ENCODE measurements around the gene LARGE1. TPM values are rescaled to one million over a fixed set of nuclear protein-coding genes. Genes with fewer than 3 reads are reported as not detected.

Gene LARGE1
- total RNA-seq, 2 donors from 2014 or later, result 29.5 to 42.1 TPM

GRCh38 chr22:33747576-33748180, 172.6 kb downstream of the LARGE1 start:
- H3K4me1 ChIP-seq (ENCODE audit: control insufficient read depth in 1 of 2, low read depth in 2 of 2), result no peaks in the 10 kb centered on the region
- no peak for TF ChIP-seq CTCF (IDR thresholded peaks at IDR 0.05)
- no peaks in the 10 kb centered on the region for H3K27me3 ChIP-seq (replicated peaks; ENCODE audit: insufficient read depth)
- no peak for DNase-seq (ENCODE audit: low spot score)
- no peak overlapping the region for H3K4me3 ChIP-seq
- ATAC-seq (ENCODE audit: insufficient number of reproducible peaks, low FRiP score, low read depth), result no peak
- H3K27ac ChIP-seq, result no peak overlapping the region
- no peaks in the 10 kb centered on the region for H3K36me3 ChIP-seq
- H3K9me3 ChIP-seq, result no peaks in the 10 kb centered on the region

- Histone ChIP-seq H3K27me3 (replicated peaks; ENCODE audit: insufficient read depth) (no peaks in the 10 kb centered on the region), H3K4me3 (no peak overlapping the region), H3K4me1 (ENCODE audit: control insufficient read depth in 1 of 2, low read depth in 2 of 2) (no peaks in the 10 kb centered on the region), H3K9me3 (no peaks in the 10 kb centered on the region), H3K36me3 (no peaks in the 10 kb centered on the region), H3K27ac (no peak overlapping the region)
- TF ChIP-seq CTCF (IDR thresholded peaks at IDR 0.05), result no peak
- ATAC-seq (ENCODE audit: insufficient number of reproducible peaks, low FRiP score, low read depth) (no peak), DNase-seq (ENCODE audit: low spot score) (no peak)
These were observed 173.2 kb downstream of the LARGE1 start for GRCh38 chr22:33747029-33747428.

- Histone ChIP-seq H3K4me3 (no peak overlapping the region), H3K27me3 (replicated peaks; ENCODE audit: insufficient read depth) (no peaks in the 10 kb centered on the region), H3K4me1 (ENCODE audit: control insufficient read depth in 1 of 2, low read depth in 2 of 2) (no peaks in the 10 kb centered on the region), H3K27ac (no peak overlapping the region), H3K9me3 (no peaks in the 10 kb centered on the region), H3K36me3 (no peaks in the 10 kb centered on the region)
- no peak for TF ChIP-seq CTCF (IDR thresholded peaks at IDR 0.05)
- ATAC-seq (ENCODE audit: insufficient number of reproducible peaks, low FRiP score, low read depth) (no peak), DNase-seq (ENCODE audit: low spot score) (no peak)
These were observed 173.8 kb downstream of the LARGE1 start for GRCh38 chr22:33746501-33746928.

- no peak for DNase-seq (ENCODE audit: low spot score)
- no peak overlapping the region for H3K4me3 ChIP-seq
- no peaks in the 10 kb centered on the region for H3K4me1 ChIP-seq (ENCODE audit: control insufficient read depth in 1 of 2, low read depth in 2 of 2)
- no peak overlapping the region for H3K27ac ChIP-seq
- no peaks in the 10 kb centered on the region for H3K9me3 ChIP-seq
- ATAC-seq (ENCODE audit: insufficient number of reproducible peaks, low FRiP score, low read depth), result no peak
- no peaks in the 10 kb centered on the region for H3K36me3 ChIP-seq
- H3K27me3 ChIP-seq (replicated peaks; ENCODE audit: insufficient read depth), result no peaks in the 10 kb centered on the region
- no peak for TF ChIP-seq CTCF (IDR thresholded peaks at IDR 0.05)
These were observed 174.8 kb downstream of the LARGE1 start for GRCh38 chr22:33745501-33745900.

GRCh38 chr22:33743756-33744155, 176.5 kb downstream of the LARGE1 start:
- ATAC-seq (ENCODE audit: insufficient number of reproducible peaks, low FRiP score, low read depth), result no peak

More at GRCh38 chr22:33743756-33744155, 176.5 kb downstream of the LARGE1 start:
- no peaks in the 10 kb centered on the region for H3K4me1 ChIP-seq (ENCODE audit: control insufficient read depth in 1 of 2, low read depth in 2 of 2)
- H3K9me3 ChIP-seq, result no peaks in the 10 kb centered on the region
- TF ChIP-seq CTCF (IDR thresholded peaks at IDR 0.05), result no peak
- no peak overlapping the region for H3K4me3 ChIP-seq
- H3K27me3 ChIP-seq (replicated peaks; ENCODE audit: insufficient read depth), result no peaks in the 10 kb centered on the region
- H3K36me3 ChIP-seq, result no peaks in the 10 kb centered on the region
- no peak overlapping the region for H3K27ac ChIP-seq
- DNase-seq (ENCODE audit: low spot score), result no peak
